Hematopoietic multipotent progenitor cell treated with erythropoietin and hydrocortisone succinate and interleukin-3 and kit ligand, for 4 days (in vitro differentiated cells): ENCODE measurements around the gene DUSP2.
A peak's percentile ranks its signal among the peaks of the same experiment; 100 is the strongest.
"Not testable (repeated sequence)": the region's sequence is repeated elsewhere in the genome, so short reads cannot be mapped to it uniquely, and the experiment has no call there.

Source experiments
- DNase-seq: peaks from one replicate; pipeline ENCODE4 v3.0.0-alpha.2; 2015

The DUSP2 gene

GRCh38 chr2:96146153-96146880 is 1.1 kb upstream of the DUSP2 start:
- peak; percentile 65 for DNase-seq

GRCh38 chr2:96145848-96146152 is 560 bp upstream of the DUSP2 start:
- DNase-seq = no peak

- DNase-seq = peak; percentile 58
These were observed 682 bp downstream of the DUSP2 start for GRCh38 chr2:96144481-96145035.

- peak; percentile 57 for DNase-seq
These were observed 1.3 kb downstream of the DUSP2 start for GRCh38 chr2:96143848-96144480.

GRCh38 chr2:96143231-96143847 is 1.9 kb downstream of the DUSP2 start:
- DNase-seq = no peak

GRCh38 chr2:96142217-96143113 is 2.8 kb downstream of the DUSP2 start:
- DNase-seq = no peak

GRCh38 chr2:96141624-96141967 is 3.6 kb downstream of the DUSP2 start:
- DNase-seq = not testable (repeated sequence)

- DNase-seq = no peak
These were observed 4.2 kb downstream of the DUSP2 start for GRCh38 chr2:96140941-96141623.

GRCh38 chr2:96139181-96139758 is 6.0 kb downstream of the DUSP2 start:
- DNase-seq = no peak

GRCh38 chr2:96138179-96139145 is 6.8 kb downstream of the DUSP2 start, which contains the start of gene ASTL:
ASTL (minus strand) TSS chr2:96138502; CDS start chr2:96138436, 66 bp downstream.
- peak; percentile 79 for DNase-seq

- DNase-seq = no peak
These were observed 7.7 kb downstream of the DUSP2 start for GRCh38 chr2:96137321-96138178.

GRCh38 chr2:96136129-96136720 is 9.0 kb downstream of the DUSP2 start:
- no peak for DNase-seq

GRCh38 chr2:96135621-96136020 is 9.6 kb downstream of the DUSP2 start:
- no peak for DNase-seq

GRCh38 chr2:96135171-96135570 is 10.1 kb downstream of the DUSP2 start:
- no peak for DNase-seq

GRCh38 chr2:96134421-96134820 is 10.8 kb downstream of the DUSP2 start:
- no peak for DNase-seq

GRCh38 chr2:96131813-96132745 is 13.2 kb downstream of the DUSP2 start:
- no peak for DNase-seq

GRCh38 chr2:96131152-96131812 is 14.0 kb downstream of the DUSP2 start:
- no peak for DNase-seq

- DNase-seq = no peak
These were observed 14.8 kb downstream of the DUSP2 start for GRCh38 chr2:96130483-96130882.
